Stomach (tissue), 4 donors: ENCODE measurements around the gene KCNQ1.

Experiments
- EP300 ChIP-seq: sonication (generic); formaldehyde crosslinking; IDR thresholded peaks from one replicate; pipeline ENCODE4 v1.6.1; 2017; ENCODE audit warnings: antibody characterized with exemption
- POLR2A ChIP-seq, 4 donors: fragments of 450-650 bp; IDR thresholded peaks; one replicate each; pipeline ENCODE4 v1.6.1; 2016; ENCODE audit warnings: antibody characterized with exemption in 4 of 4, control low read depth in 2 of 4, mild to moderate bottlenecking in 1 of 4, moderate library complexity in 1 of 4

DNA sequence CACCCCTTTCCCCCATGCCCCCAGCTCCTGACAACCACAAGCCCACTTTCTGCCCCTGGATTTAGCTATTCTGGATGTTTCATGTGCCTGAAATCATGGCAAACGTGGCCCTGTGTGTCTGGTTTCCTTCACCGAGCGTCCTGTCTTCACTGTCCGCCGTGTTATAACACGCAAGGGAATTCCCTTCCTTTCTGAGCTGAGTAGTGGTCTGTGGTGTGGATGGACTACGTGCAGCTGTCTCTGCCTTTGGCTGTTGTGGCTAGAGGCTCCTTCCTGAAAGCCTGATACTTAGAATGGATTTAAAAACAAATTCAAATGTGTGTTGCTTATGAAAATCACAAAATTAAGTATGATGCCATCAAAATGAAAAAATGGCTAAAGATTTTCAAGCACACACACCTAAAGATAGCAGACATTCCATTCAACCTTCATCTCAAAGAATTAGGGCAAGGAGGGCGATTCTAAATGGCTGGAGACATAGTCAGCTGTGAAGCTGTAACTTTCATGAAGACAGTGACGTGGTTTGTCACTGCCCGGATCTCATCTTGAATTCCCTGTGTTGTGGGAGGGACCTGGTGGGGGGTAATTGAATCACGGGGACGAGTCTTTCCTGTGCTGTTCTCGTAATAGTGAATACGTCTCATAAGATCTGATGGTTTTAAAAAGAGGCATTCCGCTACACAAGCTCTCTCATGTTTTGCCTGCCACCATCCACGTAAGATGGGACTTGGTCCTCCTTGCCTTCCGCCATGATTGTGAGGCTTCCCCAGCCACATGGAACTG, 30.5 kb downstream of the KCNQ1 start:
- TF ChIP-seq POLR2A (IDR thresholded peaks at IDR 0.05) (no peak), EP300 (no peak)
